Fibroblast of the conjunctiva (primary cell): ENCODE data around the gene OR8B8.
"Not testable (repeated sequence)": the region's sequence is repeated elsewhere in the genome, so short reads cannot be mapped to it uniquely, and the experiment has no call there.

Source experiments
- DNase-seq: peaks from one replicate; pipeline ENCODE4 v3.0.0-alpha.2; 2010; ENCODE audit warnings: low read depth

OR8B8 gene

DNA sequence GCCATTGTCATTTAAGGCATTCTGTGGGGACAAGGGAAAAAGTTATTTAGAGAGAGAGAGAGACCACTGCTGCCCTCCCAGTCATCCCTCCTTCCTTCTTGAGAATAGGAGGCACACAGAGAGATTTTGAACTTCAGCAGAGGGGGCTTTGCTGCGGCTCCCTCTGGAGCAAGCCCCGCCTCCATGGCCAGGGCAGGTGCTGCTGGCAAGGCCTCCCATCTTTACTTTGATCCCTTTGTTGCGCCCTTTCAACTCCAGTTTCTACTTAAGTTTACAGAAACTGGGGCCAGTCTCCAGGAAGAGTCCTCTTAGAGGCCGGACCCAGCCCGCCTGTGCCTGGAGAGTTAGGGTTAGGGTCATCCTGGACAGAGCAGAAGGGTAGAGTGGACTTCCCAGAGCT, 4.4 kb downstream of the OR8B8 start:
- no peak for DNase-seq

GRCh38 chr11:124440608-124441007, 4.9 kb downstream of the OR8B8 start:
- DNase-seq: no peak

DNA sequence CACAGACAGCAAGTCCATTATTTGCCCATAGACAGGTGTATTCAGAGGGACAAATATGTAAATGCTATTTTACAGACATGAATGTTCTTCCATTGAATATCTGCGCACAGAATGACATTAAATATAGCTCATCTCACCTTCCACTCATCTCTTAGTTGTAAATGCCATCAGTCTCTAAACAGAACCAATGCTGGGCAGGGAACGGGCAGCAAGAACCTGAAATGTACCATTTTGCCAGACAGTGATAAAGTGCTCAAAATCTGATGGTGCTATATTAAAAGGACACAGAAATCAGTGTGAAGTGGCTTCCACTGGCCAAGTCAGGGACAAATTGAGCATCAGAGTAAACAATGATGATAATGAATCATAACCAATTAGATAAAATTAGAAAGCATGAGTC, 10.8 kb downstream of the OR8B8 start:
- no peak for DNase-seq

DNA sequence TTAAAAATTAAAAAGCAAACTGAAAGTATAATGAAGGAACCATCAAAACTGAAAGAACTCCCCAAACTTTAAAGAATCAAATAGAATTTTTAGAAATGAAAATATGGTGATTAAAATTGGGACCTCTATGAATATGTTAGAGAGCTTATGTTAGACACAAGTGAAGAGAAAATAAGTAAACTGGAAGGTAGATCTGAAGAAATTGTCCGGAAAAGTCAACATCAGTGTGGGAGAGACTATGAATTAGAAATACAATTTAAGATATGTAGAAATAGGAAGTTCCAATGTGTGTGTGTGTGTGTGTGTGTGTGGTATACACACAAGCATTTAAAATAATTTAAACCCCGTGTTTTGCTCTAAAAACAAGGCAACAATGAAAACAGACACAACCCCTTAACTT, 15.9 kb downstream of the OR8B8 start:
- DNase-seq: no peak

GRCh38 chr11:124424384-124424921, 21.0 kb downstream of the OR8B8 start, which contains the start of gene OR8B4:
OR8B4 (minus strand) TSS chr11:124424871; CDS start chr11:124424871, 0 bp downstream.
- DNase-seq: no peak

DNA sequence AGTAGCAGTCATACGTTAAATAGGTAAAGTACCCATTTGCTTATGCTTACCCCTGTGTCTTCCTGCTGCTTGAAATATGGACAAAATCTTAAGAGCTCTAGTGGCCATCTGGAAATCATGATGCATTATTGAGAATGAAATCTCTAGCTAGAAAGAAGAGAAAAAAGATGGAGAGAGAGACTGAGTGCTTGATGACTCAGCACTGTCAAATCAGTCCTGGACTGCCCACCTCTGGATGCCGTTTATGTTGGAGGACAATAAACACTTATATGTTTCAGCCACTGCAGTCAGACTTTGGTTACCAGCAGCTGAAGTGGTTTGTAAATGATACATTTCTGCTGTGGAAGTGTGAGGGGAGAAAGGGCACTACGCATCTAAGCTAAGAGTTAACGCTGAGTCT, 24.5 kb downstream of the OR8B8 start:
- DNase-seq: no peak

DNA sequence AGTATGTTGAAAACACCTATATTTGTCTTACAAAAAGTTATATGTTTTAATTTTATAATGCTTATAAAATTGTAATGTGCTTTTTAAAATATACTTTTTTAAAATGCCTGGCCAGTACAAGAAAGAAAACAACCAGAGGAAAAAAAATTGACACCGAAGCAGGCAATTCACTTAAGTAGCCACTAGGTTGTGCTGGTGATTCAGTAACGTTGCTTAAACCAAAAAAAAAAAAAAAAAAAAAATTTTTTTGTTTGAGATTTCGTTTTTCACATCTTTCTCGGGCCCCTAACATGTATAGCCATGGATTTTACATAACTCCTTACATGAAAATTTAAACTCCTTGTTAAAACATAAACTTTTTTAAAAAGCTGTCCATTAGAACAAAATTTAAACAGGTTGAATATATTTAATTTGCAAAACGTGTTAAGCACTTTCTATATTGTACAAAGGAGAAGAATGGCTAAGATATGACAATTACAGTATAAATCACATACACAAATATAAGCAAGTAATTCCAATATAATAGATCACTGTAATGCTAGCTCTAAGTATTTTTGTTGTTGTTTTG, 30.1 kb downstream of the OR8B8 start:
- peak; percentile 60 for DNase-seq

DNA sequence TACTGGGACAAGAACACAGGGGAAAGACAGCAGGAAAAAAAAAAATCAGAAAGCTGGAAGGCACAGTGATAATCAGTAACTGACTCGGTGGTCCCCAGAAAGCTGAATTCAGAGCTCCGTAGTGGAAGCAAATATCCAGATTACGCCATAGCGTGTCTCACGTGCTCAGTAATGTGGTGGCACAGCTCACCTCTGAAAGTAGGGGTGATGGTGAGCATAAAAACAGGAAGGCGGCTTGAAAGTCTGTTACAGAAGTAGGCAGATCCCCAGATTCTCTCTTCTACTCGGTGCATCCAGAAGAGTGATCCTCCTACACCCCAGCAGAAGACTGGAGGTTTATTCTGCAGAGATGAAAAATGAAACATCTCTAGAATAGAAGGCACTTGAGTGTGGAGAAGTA, 35.6 kb downstream of the OR8B8 start:
- DNase-seq: no peak

DNA sequence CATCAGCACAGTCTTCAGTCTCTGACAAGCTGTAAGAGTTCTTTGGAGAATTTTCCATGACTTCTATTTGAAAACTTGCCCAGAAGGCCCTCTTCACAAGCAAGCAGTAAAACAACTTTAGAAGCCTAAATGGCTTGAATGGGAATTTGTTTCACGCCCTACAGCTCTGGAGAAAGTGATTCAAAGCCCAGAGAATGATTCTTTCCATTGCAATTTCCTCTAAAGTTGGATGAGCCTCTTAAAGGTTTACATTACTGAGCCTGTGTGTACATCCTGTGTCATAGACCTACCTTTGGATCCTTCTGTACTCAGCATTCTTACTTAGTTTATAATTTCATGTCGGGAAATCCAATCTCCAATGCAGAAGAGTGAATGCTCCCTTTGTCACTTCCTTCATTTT, 39.9 kb downstream of the OR8B8 start:
- DNase-seq: no peak

DNA sequence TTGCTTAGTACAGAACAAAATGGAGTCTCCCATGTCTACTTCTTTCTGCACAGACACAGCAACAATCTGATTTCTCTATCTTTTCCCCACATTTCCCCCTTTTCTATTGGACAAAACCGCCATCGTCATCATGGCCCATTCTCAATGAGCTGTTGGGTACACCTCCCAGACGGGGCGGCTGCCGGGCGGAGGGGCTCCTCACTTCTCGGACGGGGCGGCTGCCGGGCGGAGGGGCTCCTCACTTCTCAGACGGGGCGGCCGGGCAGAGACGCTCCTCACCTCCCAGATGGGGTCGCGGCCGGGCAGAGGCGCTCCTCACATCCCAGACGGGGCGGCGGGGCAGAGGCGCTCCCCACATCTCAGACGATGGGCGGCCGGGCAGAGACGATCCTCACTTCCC, 42.3 kb downstream of the OR8B8 start:
- DNase-seq: not testable (repeated sequence)

- peak; percentile 72 for DNase-seq
These were observed 43.1 kb downstream of the OR8B8 start for GRCh38 chr11:124402326-124402922.

GRCh38 chr11:124398924-124399323, 46.6 kb downstream of the OR8B8 start, which contains the start of gene OR8B3:
OR8B3 (minus strand) TSS chr11:124399024; CDS start chr11:124397351, 1,673 bp downstream.
- no peak for DNase-seq

DNA sequence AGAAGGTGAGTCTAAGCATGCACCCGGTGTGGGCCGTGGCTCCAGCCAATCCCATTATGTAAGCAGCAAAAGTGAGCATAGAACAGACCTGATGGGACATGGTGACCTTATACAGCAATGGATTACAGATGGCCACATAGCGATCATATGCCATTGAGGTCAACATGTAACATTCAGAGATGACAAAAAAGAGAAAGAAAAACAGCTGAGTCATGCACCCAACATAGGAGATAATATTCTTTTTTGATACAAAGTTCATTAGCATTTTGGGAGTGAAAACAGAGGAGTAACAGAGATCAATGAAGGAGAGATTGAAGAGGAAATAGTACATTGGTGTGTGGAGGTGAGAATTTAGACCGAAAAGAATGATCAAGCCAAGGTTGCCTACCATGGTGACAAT, 48.6 kb downstream of the OR8B8 start:
- not testable (repeated sequence) for DNase-seq

DNA sequence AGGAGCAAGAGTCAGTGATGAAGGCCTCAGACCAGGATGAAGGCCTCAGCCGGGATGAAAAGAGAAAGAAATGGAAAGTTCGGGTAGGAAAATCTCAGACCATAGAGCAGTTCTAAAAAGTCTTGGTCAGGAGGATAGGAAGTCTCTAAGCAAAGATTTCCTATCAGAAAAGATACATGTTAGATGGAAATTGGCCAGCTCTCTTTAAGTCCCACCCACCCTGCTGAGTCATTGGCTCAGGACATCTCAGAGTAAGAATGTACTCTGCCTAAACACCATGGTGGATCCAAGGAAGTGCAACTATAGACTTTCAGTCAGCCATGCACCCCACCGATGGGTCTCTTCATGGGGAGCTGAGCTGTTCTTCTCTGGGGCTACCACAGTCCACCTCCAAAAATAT, 51.1 kb downstream of the OR8B8 start:
- DNase-seq: peak; percentile 2
